HepG2 (cell line): ENCODE data around the gene LBX2. TPM values are rescaled to one million over a fixed set of nuclear protein-coding genes. Genes with fewer than 3 reads are reported as not detected.
A peak's percentile ranks its signal among the peaks of the same experiment; 100 is the strongest.

ENCODE experiments used
- IRF2 ChIP-seq: IDR thresholded peaks from 2 replicates; pipeline ENCODE4 v1.6.1; 2018; ENCODE audit warnings: missing genetic modification reagents, missing compliant biosample characterization
- KDM1A ChIP-seq: IDR thresholded peaks from 2 replicates; pipeline ENCODE4 v1.6.1; 2016; ENCODE audit warnings: missing compliant biosample characterization
- POGZ ChIP-seq: sonication (generic); formaldehyde crosslinking; IDR thresholded peaks from 2 replicates; pipeline ENCODE4 v1.4.0; 2020; ENCODE audit warnings: mild to moderate bottlenecking, missing genetic modification reagents
- RARA ChIP-seq: IDR thresholded peaks from 2 replicates; pipeline ENCODE4 v1.6.1; 2016; ENCODE audit warnings: missing genetic modification reagents, missing compliant biosample characterization
- SAP130 ChIP-seq: IDR thresholded peaks from 2 replicates; pipeline ENCODE4 v1.6.1; 2016; ENCODE audit warnings: low read depth
- SATB2 ChIP-seq: sonication (generic); formaldehyde crosslinking; IDR thresholded peaks from 2 replicates; pipeline ENCODE4 v1.5.0; 2020; ENCODE audit warnings: missing genetic modification reagents
- TCF7 ChIP-seq: sonication (generic); IDR thresholded peaks from 2 replicates; pipeline ENCODE4 v1.6.1; 2016; ENCODE audit warnings: antibody characterized with exemption, low read depth
- ZBTB42 ChIP-seq: sonication (generic); formaldehyde crosslinking; IDR thresholded peaks from 2 replicates; pipeline ENCODE4 v1.5.0; 2020; ENCODE audit warnings: mild to moderate bottlenecking, missing genetic modification reagents
- ZBTB44 ChIP-seq: sonication (generic); formaldehyde crosslinking; IDR thresholded peaks from 2 replicates; pipeline ENCODE4 v1.4.0; 2020; ENCODE audit warnings: missing genetic modification reagents
- ZFP41 ChIP-seq: sonication (generic); formaldehyde crosslinking; IDR thresholded peaks from 2 replicates; pipeline ENCODE4 v1.4.0; 2020; ENCODE audit warnings: mild to moderate bottlenecking, missing genetic modification reagents, borderline replicate concordance
- ZNF260 ChIP-seq: sonication (generic); formaldehyde crosslinking; IDR thresholded peaks from 2 replicates; pipeline ENCODE4 v1.4.0; 2020; ENCODE audit warnings: missing genetic modification reagents, low read depth, mild to moderate bottlenecking, borderline replicate concordance
- ZNF30 ChIP-seq: sonication (generic); formaldehyde crosslinking; IDR thresholded peaks from 2 replicates; pipeline ENCODE4 v1.5.0; 2020; ENCODE audit warnings: mild to moderate bottlenecking, missing genetic modification reagents
- ZNF670 ChIP-seq: sonication (generic); formaldehyde crosslinking; IDR thresholded peaks from 2 replicates; pipeline ENCODE4 v1.8.0; 2022; ENCODE audit warnings: mild to moderate bottlenecking, missing genetic modification reagents, borderline replicate concordance
- polyA plus RNA-seq, 8 experiments: library from polyadenylated mRNA; depleted of rRNA in 3 of 8; stranded (reverse) in 7 of 8; unstranded in 1 of 8; fragments of >200 nt; fragmentation: Illumina TruSeq in 4 of 8; extraction: Trizol in 4 of 8; gene quantifications; 2 replicates each; pipeline versions ENCODE4 v1.2.1 to v1.2.3, GENCODE V29; 2011 to 2016; ENCODE audit warnings: low read depth in 4 of 8, missing spikeins in 1 of 8, mixed read lengths in 1 of 8; ENCODE audit not compliant: insufficient read depth in 1 of 8
- total RNA-seq, 5 experiments: library from RNA; depleted of rRNA; stranded (reverse); fragments of >200 nt; fragmentation: Illumina TruSeq; extraction: Trizol; gene quantifications; 2 replicates each; pipeline ENCODE4 v1.2.3, GENCODE V29; 2016; ENCODE audit warnings: low read depth in 1 of 5
- TF ChIP-seq, protein P1 (sequence below): sonication (generic); formaldehyde crosslinking; IDR thresholded peaks from 2 replicates; pipeline ENCODE4 v1.4.0; 2020; ENCODE audit warnings: missing genetic modification reagents
- TF ChIP-seq, protein P2 (sequence below): sonication (generic); formaldehyde crosslinking; IDR thresholded peaks from 2 replicates; pipeline ENCODE4 v1.9.0; 2021; ENCODE audit warnings: missing genetic modification reagents, borderline replicate concordance
- TF ChIP-seq, protein P3 (sequence below): sonication (generic); formaldehyde crosslinking; IDR thresholded peaks from 2 replicates; pipeline ENCODE4 v1.4.0; 2020; ENCODE audit warnings: mild to moderate bottlenecking, missing genetic modification reagents

The LBX2 gene
- total and polyA plus RNA-seq, 2 of the 13 experiments (the other 11 are each of a cell fraction or from before 2014, with no cell fraction given): 6.4 to 8.1 TPM

DNA sequence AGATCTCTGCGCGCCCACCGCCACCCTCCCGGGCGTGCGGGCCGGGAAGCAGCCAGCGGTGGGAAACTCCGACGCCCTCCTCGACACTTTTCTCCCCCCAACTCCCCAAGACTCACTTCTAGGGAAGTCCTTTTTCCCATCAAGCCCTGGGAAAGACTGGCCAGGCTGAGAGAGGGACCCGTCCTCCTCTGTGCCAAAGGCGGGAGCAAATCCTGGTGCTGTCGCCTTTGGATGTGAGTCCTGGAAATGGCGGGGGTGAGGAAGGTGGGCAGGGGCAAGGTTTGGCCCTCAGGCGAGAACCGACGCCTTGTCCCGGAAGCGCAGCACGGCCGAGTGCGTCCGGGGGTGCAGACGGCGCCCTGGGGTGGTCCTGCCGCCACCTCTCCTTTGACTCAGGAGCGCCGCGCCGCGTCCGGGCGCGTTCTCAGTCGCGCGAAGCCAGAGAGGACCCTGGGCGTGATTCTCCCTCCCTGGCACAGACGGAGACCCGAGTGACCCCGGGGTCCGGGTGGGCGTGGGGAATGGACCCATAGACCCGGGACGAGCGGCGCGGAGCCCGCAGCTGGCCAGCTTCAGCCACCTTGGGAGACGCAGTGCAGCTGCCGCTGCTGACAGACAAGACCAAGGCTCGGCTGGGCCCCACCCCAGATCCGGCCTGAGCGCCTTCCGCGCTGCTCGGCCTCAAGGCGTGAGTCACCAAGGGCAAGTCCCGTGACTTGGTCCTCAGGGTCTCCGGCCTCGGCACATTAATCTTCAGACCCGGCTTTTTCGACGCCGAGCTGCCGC lies 3.5 kb upstream of the LBX2 start (continued):
- 0 out of 2 replicates have a peak, but pooled peaks have one; percentile 34 for TF ChIP-seq ZFP41 (CRISPR knock-in tag)
- TF ChIP-seq SAP130 (CRISPR knock-in tag): peak; percentile 34
- TF ChIP-seq, protein P1, sequence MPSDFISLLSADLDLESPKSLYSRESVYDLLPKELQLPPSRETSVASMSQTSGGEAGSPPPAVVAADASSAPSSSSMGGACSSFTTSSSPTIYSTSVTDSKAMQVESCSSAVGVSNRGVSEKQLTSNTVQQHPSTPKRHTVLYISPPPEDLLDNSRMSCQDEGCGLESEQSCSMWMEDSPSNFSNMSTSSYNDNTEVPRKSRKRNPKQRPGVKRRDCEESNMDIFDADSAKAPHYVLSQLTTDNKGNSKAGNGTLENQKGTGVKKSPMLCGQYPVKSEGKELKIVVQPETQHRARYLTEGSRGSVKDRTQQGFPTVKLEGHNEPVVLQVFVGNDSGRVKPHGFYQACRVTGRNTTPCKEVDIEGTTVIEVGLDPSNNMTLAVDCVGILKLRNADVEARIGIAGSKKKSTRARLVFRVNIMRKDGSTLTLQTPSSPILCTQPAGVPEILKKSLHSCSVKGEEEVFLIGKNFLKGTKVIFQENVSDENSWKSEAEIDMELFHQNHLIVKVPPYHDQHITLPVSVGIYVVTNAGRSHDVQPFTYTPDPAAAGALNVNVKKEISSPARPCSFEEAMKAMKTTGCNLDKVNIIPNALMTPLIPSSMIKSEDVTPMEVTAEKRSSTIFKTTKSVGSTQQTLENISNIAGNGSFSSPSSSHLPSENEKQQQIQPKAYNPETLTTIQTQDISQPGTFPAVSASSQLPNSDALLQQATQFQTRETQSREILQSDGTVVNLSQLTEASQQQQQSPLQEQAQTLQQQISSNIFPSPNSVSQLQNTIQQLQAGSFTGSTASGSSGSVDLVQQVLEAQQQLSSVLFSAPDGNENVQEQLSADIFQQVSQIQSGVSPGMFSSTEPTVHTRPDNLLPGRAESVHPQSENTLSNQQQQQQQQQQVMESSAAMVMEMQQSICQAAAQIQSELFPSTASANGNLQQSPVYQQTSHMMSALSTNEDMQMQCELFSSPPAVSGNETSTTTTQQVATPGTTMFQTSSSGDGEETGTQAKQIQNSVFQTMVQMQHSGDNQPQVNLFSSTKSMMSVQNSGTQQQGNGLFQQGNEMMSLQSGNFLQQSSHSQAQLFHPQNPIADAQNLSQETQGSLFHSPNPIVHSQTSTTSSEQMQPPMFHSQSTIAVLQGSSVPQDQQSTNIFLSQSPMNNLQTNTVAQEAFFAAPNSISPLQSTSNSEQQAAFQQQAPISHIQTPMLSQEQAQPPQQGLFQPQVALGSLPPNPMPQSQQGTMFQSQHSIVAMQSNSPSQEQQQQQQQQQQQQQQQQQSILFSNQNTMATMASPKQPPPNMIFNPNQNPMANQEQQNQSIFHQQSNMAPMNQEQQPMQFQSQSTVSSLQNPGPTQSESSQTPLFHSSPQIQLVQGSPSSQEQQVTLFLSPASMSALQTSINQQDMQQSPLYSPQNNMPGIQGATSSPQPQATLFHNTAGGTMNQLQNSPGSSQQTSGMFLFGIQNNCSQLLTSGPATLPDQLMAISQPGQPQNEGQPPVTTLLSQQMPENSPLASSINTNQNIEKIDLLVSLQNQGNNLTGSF: no peak
- TF ChIP-seq KDM1A (CRISPR knock-in tag): no peak
- TF ChIP-seq IRF2 (CRISPR knock-in tag): peak; percentile 15; the same call in 1 of the 2 replicates
- no peak for TF ChIP-seq ZNF260 (CRISPR knock-in tag)
- TF ChIP-seq TCF7: no peak
- TF ChIP-seq RARA (CRISPR knock-in tag): no peak
- no peak for TF ChIP-seq ZBTB42 (CRISPR knock-in tag)
- peak; percentile 90; the same call in 1 of the 2 replicates for TF ChIP-seq ZNF670 (CRISPR knock-in tag)
- peak; percentile 88 for TF ChIP-seq ZNF30 (CRISPR knock-in tag)
- peak; percentile 37; the same call in 1 of the 2 replicates for TF ChIP-seq POGZ (CRISPR knock-in tag)
- TF ChIP-seq, protein P2, sequence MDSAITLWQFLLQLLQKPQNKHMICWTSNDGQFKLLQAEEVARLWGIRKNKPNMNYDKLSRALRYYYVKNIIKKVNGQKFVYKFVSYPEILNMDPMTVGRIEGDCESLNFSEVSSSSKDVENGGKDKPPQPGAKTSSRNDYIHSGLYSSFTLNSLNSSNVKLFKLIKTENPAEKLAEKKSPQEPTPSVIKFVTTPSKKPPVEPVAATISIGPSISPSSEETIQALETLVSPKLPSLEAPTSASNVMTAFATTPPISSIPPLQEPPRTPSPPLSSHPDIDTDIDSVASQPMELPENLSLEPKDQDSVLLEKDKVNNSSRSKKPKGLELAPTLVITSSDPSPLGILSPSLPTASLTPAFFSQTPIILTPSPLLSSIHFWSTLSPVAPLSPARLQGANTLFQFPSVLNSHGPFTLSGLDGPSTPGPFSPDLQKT: no peak
- 0 out of 2 replicates have a peak, but pooled peaks have one; percentile 25 for TF ChIP-seq SATB2 (CRISPR knock-in tag)
- TF ChIP-seq, protein P3, sequence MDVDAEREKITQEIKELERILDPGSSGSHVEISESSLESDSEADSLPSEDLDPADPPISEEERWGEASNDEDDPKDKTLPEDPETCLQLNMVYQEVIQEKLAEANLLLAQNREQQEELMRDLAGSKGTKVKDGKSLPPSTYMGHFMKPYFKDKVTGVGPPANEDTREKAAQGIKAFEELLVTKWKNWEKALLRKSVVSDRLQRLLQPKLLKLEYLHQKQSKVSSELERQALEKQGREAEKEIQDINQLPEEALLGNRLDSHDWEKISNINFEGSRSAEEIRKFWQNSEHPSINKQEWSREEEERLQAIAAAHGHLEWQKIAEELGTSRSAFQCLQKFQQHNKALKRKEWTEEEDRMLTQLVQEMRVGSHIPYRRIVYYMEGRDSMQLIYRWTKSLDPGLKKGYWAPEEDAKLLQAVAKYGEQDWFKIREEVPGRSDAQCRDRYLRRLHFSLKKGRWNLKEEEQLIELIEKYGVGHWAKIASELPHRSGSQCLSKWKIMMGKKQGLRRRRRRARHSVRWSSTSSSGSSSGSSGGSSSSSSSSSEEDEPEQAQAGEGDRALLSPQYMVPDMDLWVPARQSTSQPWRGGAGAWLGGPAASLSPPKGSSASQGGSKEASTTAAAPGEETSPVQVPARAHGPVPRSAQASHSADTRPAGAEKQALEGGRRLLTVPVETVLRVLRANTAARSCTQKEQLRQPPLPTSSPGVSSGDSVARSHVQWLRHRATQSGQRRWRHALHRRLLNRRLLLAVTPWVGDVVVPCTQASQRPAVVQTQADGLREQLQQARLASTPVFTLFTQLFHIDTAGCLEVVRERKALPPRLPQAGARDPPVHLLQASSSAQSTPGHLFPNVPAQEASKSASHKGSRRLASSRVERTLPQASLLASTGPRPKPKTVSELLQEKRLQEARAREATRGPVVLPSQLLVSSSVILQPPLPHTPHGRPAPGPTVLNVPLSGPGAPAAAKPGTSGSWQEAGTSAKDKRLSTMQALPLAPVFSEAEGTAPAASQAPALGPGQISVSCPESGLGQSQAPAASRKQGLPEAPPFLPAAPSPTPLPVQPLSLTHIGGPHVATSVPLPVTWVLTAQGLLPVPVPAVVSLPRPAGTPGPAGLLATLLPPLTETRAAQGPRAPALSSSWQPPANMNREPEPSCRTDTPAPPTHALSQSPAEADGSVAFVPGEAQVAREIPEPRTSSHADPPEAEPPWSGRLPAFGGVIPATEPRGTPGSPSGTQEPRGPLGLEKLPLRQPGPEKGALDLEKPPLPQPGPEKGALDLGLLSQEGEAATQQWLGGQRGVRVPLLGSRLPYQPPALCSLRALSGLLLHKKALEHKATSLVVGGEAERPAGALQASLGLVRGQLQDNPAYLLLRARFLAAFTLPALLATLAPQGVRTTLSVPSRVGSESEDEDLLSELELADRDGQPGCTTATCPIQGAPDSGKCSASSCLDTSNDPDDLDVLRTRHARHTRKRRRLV (CRISPR knock-in tag): no peak
- 0 out of 2 replicates have a peak, but pooled peaks have one; percentile 47 for TF ChIP-seq ZBTB44 (CRISPR knock-in tag)
